ENCODE results near the gene UPK3BL2. TPM values are rescaled to one million over a fixed set of nuclear protein-coding genes. Genes with fewer than 3 reads are reported as not detected.
"Not testable (repeated sequence)": the region's sequence is repeated elsewhere in the genome, so short reads cannot be mapped to it uniquely, and the experiment has no call there.

The UPK3BL2 gene
- total RNA-seq, 2 experiments from 2014 or later, result 24.1 to 27.1 TPM

GRCh38 chr7:102524803-102525202, 18.7 kb downstream of the UPK3BL2 start:
- H3K36me3 Mint-ChIP-seq (ENCODE audit: low read depth); DNase-seq; CTCF ChIA-PET; H3K27ac Mint-ChIP-seq; H3K4me3 Mint-ChIP-seq; H3K9me3 Mint-ChIP-seq (ENCODE audit: insufficient read depth); H3K4me1 Mint-ChIP-seq (ENCODE audit: low read depth); POLR2A ChIA-PET; H3K27me3 Mint-ChIP-seq (ENCODE audit: low read depth): not testable (repeated sequence)
- ATAC-seq, result peak; percentile 10

DNA sequence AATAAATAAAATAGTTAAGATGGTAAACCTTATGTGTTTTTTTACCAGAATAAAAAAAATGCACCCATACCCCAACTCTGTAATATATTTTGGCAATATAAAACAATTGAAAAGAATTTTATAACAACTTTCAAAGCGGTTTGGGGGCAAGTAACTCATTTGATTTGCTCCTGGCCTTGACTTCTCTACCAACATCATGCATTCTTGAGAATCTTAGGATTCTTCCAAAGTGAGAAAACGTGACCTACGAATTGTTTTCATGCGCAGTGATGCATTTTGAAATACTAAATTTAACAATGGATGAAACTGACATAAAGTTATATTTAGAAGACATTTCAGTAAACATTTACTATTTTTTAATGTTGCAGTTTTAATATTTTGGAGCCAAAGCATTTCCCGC, 22.7 kb downstream of the UPK3BL2 start:
- DNase-seq; H3K36me3 Mint-ChIP-seq (ENCODE audit: low read depth); H3K27ac Mint-ChIP-seq; POLR2A ChIA-PET; CTCF ChIA-PET; ATAC-seq; H3K4me3 Mint-ChIP-seq; H3K27me3 Mint-ChIP-seq (ENCODE audit: low read depth); H3K4me1 Mint-ChIP-seq (ENCODE audit: low read depth); H3K9me3 Mint-ChIP-seq (ENCODE audit: insufficient read depth): not testable (repeated sequence)

DNA sequence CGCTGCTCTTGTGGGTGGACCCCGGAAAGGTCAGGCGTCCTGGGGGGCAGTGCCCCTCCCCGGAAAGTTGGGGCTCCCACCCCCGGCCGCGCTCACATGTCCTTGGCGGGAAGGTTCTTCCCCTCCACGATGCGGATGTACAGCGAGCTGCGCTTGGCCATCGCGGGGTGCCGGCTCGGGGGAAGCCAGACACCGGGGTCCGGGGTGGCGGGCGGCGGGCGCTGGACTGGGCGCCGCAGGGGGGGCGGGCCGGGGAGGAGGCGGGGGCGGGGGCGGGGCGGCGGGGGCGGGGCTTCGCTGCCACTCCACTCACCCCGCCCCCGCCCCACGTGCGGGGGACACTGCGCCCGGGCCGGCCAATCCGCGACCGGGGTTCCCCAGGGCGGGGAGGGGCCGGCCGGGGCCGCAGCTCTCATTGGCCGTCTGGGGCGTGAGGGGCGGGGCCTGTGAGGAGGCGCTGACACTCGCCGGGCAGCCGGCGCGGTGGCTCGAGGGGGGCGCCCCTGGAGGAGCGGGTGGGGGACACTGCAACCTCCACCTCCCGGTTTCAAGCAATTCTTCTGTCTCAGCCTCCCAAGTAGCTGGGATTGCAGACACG, 25.8 kb downstream of the UPK3BL2 start, which contains the start of gene RASA4B:
Gene RASA4B, minus strand, starts transcription at position 228 of the 598 bp plus-strand sequence. Its CDS starts 67 bp downstream, at position 161.
- H3K27ac Mint-ChIP-seq; H3K36me3 Mint-ChIP-seq (ENCODE audit: low read depth); H3K4me1 Mint-ChIP-seq (ENCODE audit: low read depth); CTCF ChIA-PET; H3K4me3 Mint-ChIP-seq; POLR2A ChIA-PET; H3K9me3 Mint-ChIP-seq (ENCODE audit: insufficient read depth); H3K27me3 Mint-ChIP-seq (ENCODE audit: low read depth): not testable (repeated sequence)
- peak; percentile 100 for ATAC-seq
- DNase-seq, result peak; percentile 20

DNA sequence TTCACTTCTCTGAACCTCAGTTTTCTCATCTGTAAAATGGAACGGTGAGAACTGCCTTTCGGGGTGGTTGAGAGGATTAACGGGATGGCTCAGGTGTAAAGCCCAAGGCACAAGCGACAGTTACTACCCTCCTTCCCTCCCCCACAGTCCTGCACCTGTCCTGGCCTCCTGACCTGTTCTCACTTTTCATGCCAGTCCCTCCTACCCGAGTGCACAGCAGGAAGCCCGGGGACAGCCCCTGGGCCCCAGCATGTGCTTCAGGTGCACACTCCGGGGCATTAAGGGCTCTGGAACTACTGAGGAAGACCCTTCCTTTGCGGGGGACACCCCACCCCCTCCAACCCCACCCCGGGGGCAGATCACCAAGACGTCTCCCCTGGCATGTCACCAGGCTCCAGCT, 26.5 kb downstream of the UPK3BL2 start:
- H3K27ac Mint-ChIP-seq; H3K4me1 Mint-ChIP-seq (ENCODE audit: low read depth); CTCF ChIA-PET; DNase-seq; H3K4me3 Mint-ChIP-seq; ATAC-seq; POLR2A ChIA-PET; H3K9me3 Mint-ChIP-seq (ENCODE audit: insufficient read depth); H3K27me3 Mint-ChIP-seq (ENCODE audit: low read depth); H3K36me3 Mint-ChIP-seq (ENCODE audit: low read depth): not testable (repeated sequence)

- H3K4me3 Mint-ChIP-seq; H3K36me3 Mint-ChIP-seq (ENCODE audit: low read depth); H3K9me3 Mint-ChIP-seq (ENCODE audit: insufficient read depth); H3K4me1 Mint-ChIP-seq (ENCODE audit: low read depth); DNase-seq; ATAC-seq; POLR2A ChIA-PET; H3K27me3 Mint-ChIP-seq (ENCODE audit: low read depth); H3K27ac Mint-ChIP-seq; CTCF ChIA-PET: not testable (repeated sequence)
These were observed 27.6 kb downstream of the UPK3BL2 start for GRCh38 chr7:102515889-102516288.

- H3K4me3 Mint-ChIP-seq; H3K27ac Mint-ChIP-seq; H3K27me3 Mint-ChIP-seq (ENCODE audit: low read depth); H3K36me3 Mint-ChIP-seq (ENCODE audit: low read depth); ATAC-seq; H3K4me1 Mint-ChIP-seq (ENCODE audit: low read depth); CTCF ChIA-PET; H3K9me3 Mint-ChIP-seq (ENCODE audit: insufficient read depth); POLR2A ChIA-PET: not testable (repeated sequence)
- DNase-seq, result peak; percentile 15
These were observed 28.4 kb downstream of the UPK3BL2 start for GRCh38 chr7:102514881-102515721.

DNA sequence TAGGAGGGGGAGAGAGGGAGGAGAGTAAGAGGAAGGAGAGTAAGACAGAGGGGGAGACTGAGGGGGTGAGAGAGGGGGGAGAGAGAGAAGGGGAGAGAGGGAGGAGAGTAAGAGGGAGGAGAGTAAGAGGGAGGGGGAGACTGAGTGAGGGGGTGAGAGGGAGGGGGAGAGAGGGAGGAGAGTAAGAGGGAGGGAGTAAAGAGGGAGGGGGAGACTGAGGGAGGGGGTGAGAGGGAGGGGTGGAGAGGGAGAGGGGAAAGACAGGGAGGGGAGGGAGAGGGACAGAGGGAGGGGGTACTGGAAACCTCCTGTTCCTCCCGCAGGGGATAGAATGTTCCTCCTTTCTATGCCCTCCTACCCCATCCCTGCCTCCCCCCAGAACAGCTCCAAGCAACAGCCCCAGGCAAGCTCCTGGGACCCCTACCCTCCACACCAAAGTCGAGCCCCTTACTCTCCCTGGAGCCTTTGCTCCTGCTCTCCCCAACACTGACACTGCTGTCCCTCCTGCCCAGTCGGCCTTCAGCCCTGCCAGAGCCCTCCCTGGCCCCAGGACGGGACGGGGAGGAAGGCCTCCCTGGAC, 30.8 kb downstream of the UPK3BL2 start:
- H3K36me3 Mint-ChIP-seq (ENCODE audit: low read depth); POLR2A ChIA-PET; H3K4me1 Mint-ChIP-seq (ENCODE audit: low read depth); H3K9me3 Mint-ChIP-seq (ENCODE audit: insufficient read depth); CTCF ChIA-PET; H3K27ac Mint-ChIP-seq; H3K27me3 Mint-ChIP-seq (ENCODE audit: low read depth); H3K4me3 Mint-ChIP-seq; ATAC-seq: not testable (repeated sequence)
- DNase-seq, result peak; percentile 21

- H3K36me3 Mint-ChIP-seq (ENCODE audit: low read depth); CTCF ChIA-PET; H3K9me3 Mint-ChIP-seq (ENCODE audit: insufficient read depth); H3K27me3 Mint-ChIP-seq (ENCODE audit: low read depth); H3K4me3 Mint-ChIP-seq; DNase-seq; H3K4me1 Mint-ChIP-seq (ENCODE audit: low read depth); POLR2A ChIA-PET; H3K27ac Mint-ChIP-seq: not testable (repeated sequence)
- ATAC-seq, result peak; percentile 68
These were observed 31.5 kb downstream of the UPK3BL2 start for GRCh38 chr7:102511860-102512522.

DNA sequence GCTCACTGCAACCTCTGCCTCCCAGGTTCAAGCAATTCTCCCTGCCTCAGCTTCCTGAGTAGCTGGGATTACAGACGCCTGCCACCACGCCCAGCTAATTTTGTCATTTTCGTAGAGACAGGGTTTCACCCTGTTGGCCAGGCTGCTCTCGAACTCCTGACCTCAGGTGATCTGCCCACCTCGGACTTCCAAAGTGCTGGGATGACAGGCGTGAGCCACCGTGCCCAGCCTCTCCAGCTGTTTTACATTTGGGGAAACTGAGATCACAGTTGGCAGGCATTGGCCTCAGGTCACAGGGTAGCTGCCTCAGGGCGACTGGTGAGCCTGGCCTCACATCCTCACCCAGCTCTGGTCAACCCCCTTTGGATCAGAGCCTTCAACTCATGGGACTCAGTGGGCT, 32.9 kb downstream of the UPK3BL2 start:
- DNase-seq, result peak; percentile 19

GRCh38 chr7:102507410-102508088, 35.9 kb downstream of the UPK3BL2 start:
- H3K27ac Mint-ChIP-seq; POLR2A ChIA-PET; H3K4me1 Mint-ChIP-seq (ENCODE audit: low read depth); H3K9me3 Mint-ChIP-seq (ENCODE audit: insufficient read depth); ATAC-seq; H3K36me3 Mint-ChIP-seq (ENCODE audit: low read depth); CTCF ChIA-PET; H3K4me3 Mint-ChIP-seq; H3K27me3 Mint-ChIP-seq (ENCODE audit: low read depth): not testable (repeated sequence)
- peak; percentile 19 for DNase-seq

More for the DNA sequence above, 32.9 kb downstream of the UPK3BL2 start:
- H3K4me1 Mint-ChIP-seq (ENCODE audit: low read depth); H3K36me3 Mint-ChIP-seq (ENCODE audit: low read depth); CTCF ChIA-PET; H3K9me3 Mint-ChIP-seq (ENCODE audit: insufficient read depth); POLR2A ChIA-PET; ATAC-seq; H3K4me3 Mint-ChIP-seq; H3K27ac Mint-ChIP-seq; H3K27me3 Mint-ChIP-seq (ENCODE audit: low read depth): not testable (repeated sequence)

- H3K9me3 Mint-ChIP-seq (ENCODE audit: insufficient read depth); H3K27me3 Mint-ChIP-seq (ENCODE audit: low read depth); H3K4me1 Mint-ChIP-seq (ENCODE audit: low read depth); CTCF ChIA-PET; H3K36me3 Mint-ChIP-seq (ENCODE audit: low read depth); H3K4me3 Mint-ChIP-seq; POLR2A ChIA-PET; H3K27ac Mint-ChIP-seq; ATAC-seq: not testable (repeated sequence)
- peak; percentile 20 for DNase-seq
These were observed 38.0 kb downstream of the UPK3BL2 start for GRCh38 chr7:102505298-102506185.

Measured in activated CD8-positive, alpha-beta T cell treated with anti-CD3 and anti-CD28 coated beads, Interleukin-2, amount 10 ng/mL, durations not matched to agents 7 days and 5 days (primary cell).